Inflammatory macrophage treated with lipopolysaccharide for 1 hour (primary cell): ENCODE measurements around the gene FAM187B.
"Not testable (repeated sequence)": the region's sequence is repeated elsewhere in the genome, so short reads cannot be mapped to it uniquely, and the experiment has no call there.

Experiments
- DNase-seq, 2 donors: peaks; one replicate each; pipeline ENCODE4 v3.0.0-alpha.2; 2020 to 2022

The FAM187B gene

DNA sequence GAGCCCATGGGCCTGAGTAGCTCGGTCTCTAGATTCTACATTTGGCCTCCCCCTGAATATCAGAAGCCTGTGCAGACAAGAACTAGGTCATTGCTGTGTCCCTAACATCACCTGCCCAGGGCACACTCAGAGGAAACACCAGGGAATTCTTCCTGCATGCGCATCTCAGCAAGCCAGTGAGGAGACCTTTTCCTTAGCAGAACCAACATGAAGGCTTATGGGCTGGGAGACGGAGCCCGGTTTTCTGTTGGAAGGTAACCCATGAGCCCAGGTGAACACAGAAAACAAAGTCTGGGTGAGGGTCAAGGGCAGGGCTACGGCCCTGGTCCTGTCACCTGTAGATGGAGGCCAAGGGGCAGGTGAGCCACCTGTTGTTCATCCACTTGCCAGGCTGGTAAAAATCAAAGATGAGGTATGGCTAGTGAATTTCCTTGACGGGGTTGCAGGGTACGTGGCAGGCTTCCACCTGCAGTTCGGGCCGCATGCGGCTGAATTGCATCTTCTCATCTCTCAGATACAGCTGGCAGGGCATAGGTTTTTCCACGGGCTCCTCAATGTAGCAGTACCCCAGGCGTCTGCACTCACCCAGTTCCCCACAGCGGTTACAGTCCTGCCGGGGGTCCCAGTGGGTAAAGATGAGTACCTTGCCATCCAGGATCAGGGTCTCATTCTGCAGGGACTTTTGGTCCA, 3.6 kb upstream of the FAM187B start:
- DNase-seq: no peak

GRCh38 chr19:35229601-35230000, 1.1 kb upstream of the FAM187B start:
- DNase-seq: no peak

DNA sequence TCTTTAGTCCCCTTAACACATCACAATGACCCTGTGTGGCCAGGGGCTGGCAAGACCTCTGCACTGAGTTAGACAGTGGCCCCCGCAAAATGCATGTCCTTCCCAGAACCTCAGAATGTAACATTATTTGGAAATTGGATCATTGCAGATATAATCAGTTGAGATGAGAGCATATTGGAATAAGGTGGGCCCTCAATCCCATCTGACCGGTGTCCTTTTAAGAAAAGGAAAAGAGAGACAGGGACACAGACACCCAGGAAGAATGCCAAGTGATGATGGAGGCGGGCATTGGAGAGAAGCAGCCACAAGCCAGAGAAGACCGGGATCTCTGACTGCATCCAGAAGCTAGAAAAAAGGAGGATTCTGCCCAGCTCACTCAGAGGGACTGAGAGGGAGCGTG, 1.8 kb downstream of the FAM187B start:
- DNase-seq: no peak

GRCh38 chr19:35225951-35226350, 2.6 kb downstream of the FAM187B start:
- no peak for DNase-seq

DNA sequence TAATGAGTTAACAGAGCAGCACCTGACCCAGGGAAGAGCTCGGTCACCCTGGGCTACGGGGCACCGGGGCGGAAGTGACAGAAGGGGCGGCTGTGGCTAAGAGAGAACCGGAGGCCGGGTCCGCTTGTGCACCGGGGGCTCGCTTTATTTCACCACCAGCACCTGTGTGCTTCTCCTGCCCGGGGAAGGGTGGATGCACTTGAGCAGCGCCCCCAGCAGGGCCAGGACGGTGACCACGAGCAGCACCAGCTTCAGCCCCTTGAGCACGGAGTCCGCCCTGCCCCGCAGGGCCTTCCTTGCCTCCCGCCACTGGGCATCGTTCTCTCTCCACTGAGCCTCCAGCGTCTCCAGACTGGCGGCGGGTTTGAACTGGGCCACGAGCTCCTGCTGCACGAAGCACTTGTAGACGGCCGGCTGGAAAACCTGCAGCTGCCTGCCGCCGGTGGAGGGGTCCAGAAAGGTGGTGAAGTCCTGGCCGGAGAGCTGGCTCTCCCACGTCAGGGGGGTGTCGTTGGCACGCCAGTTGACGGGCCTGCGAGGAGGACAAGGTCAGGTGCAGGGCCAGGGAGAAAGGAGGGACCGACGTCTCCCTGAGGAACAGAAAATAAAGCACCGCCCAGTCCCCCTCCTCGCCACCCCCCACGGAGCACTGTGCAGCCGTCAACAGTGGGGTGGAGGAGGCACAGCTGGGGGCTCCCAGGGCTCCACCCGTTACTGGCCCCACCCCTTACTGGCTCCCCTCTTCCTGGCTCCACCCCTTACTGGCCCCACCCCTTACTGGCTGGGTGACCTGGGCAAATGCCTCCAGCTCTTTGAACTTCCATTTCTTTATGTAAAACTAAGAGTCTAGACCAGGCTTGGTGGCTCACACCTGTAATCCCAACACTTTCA, 3.6 kb downstream of the FAM187B start:
- DNase-seq: no peak

- DNase-seq: no peak
Measured at GRCh38 chr19:35223862-35224505, 4.6 kb downstream of the FAM187B start.

- DNase-seq: peak; percentile 72 to 86
Measured at GRCh38 chr19:35223084-35223790, 5.3 kb downstream of the FAM187B start.

- DNase-seq: peak; percentile 33 to 75
Measured at GRCh38 chr19:35222373-35223015, 6.0 kb downstream of the FAM187B start.

- not testable (repeated sequence) for DNase-seq
Measured at GRCh38 chr19:35220973-35221590, 7.5 kb downstream of the FAM187B start.

DNA sequence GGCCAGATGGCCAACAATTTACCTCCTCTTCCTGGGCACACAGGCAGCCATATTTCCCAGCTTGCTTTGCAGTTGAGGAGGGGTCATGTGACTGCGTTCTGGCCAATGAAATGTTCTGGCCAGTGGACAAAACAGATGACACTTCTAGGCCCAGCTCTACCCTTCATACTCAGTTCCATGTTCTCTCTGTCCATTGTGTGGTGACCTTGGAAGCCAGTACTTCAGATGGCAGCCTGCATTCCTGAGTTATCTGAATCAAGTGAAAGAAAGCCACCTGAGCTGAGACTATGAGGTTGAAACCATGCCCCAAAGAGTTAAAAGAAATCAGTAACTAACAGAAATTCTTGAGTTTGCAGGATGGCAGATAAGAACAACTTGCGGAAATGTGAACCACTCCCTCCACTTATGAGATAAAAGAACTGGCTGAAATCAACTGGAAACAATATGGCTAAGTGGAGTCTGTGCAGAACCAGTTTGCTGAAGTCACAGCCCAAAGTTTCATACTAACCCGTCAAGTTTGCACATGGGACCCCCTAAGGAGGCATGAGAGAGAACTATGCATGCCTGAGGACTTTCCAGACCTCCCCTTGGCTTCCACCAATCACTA, 8.1 kb downstream of the FAM187B start:
- no peak for DNase-seq

DNA sequence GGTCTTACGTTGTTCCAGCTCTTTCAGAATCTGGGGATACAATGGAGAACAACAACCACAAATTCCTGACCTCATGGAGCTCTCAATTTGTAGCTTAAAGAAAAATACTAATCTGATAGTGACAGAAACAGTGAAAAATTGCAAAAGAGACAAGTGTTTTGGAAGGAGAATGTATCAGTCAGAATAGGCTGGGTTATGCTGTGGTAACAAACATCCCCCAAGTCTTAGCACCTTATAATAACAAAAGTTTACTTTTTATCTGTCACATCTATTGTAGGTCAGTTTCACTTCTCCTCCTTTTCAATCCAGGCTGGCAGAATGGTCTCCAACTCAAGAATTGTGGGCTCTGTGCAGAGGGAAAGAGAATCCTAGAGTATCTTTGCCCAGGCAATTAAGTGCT, 9.5 kb downstream of the FAM187B start:
- no peak for DNase-seq

GRCh38 chr19:35217649-35217990, 10.9 kb downstream of the FAM187B start:
- peak in 1 of 2 donors; percentile 57 for DNase-seq

DNA sequence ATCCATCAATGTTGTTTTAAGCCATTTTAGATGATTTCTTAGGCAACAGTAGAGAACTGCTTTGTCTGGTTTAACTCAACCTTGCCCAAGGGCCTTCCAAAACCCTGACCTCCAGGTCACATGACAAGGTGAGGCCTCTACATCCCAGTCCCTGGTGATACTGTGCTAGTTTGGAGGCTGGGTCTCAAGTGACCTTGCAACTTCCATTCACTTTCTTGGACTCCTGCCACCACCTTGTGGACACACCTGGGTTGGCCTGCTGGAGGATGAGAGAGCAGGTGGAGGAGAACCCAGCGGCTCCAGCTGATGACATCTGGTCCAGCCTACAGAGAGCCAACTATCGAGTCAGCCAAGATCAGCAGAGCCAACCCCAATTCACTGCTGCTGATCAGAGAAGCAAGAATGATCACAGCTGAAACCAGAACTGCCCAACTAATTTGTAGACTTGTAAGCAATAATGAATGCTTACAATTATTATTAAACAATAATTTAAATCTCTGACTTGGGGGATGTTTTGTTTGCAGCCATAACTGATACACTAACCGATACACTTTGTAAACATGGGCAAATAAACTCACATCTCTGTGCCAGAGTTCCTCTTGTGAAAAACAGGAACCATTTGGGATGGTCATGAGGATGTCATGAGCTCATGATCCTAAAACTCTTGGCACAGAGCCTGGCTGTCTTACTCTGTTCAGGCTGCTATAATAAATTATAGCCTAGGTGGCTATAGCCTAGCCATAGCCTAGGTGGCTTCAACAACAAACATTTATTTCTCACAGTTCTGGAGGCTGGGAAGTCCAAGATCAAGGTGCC, 11.5 kb downstream of the FAM187B start:
- peak; percentile 86 to 93 for DNase-seq

DNA sequence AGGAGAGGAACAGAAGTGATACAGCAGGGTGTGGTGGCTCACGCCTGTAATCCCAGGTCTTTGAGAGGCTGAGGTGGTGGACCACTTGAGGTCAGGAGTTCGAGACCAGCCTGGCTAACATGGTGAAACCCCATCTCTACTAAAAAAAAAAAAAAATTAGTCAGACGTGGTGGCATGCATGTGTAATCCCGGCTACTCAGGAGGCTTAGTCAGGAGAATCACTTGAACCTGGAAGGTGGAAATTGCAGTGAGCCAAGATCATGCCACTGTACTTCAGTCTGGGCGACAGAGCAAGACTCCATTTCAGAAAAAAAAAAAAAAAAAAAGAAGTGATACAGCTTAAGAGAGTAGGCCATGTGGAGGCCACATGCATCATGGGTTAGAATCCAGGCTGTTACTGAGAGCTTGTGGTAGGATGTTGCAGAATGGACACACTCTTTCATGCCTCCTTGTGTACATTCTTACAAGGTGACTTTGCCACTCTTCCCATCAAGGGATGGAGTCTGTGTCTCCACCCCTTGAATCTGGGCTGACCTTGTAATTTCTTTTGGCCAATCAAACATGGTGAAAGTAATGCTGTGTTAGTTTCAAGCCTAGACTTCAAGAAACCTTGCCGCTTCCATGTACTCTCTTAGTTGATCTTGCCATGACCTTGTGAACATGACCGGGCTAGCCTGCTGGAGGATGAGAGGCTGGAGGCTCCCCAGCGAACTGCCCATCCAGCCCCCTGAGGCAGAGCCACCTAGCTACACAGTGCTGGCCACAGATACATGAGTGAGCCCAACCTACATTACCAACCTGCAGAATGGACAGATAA, 12.3 kb downstream of the FAM187B start:
- DNase-seq: no peak

DNA sequence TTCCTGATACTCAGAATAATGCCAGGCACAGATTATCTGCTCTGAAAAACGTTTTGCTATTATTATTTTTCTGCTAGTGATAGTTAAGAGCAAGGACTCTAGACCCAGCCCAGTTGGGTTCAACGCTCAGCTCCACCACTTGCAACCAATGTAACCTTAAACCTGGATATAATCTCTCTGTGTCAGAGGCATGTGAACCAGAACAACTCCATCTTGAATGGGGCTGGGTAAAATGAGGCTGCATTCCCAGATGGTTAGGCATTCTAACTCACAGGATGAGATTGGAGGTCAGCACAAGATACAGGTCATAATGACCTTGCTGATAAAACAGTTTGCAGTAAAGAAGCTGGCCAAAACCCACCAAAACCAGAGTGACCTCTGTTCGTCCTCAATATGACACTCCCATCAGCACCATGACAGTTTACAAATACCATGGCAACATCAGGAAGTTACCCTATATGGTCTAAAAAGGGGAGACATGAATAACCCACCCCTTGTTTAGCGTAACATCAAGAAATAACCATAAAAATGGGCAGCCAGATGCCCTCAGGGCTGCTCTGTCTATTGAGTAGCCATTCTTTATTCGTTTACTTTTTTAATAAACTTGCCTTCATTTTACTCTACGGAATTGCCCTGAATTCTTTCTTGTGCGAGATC, 13.6 kb downstream of the FAM187B start:
- no peak for DNase-seq

DNA sequence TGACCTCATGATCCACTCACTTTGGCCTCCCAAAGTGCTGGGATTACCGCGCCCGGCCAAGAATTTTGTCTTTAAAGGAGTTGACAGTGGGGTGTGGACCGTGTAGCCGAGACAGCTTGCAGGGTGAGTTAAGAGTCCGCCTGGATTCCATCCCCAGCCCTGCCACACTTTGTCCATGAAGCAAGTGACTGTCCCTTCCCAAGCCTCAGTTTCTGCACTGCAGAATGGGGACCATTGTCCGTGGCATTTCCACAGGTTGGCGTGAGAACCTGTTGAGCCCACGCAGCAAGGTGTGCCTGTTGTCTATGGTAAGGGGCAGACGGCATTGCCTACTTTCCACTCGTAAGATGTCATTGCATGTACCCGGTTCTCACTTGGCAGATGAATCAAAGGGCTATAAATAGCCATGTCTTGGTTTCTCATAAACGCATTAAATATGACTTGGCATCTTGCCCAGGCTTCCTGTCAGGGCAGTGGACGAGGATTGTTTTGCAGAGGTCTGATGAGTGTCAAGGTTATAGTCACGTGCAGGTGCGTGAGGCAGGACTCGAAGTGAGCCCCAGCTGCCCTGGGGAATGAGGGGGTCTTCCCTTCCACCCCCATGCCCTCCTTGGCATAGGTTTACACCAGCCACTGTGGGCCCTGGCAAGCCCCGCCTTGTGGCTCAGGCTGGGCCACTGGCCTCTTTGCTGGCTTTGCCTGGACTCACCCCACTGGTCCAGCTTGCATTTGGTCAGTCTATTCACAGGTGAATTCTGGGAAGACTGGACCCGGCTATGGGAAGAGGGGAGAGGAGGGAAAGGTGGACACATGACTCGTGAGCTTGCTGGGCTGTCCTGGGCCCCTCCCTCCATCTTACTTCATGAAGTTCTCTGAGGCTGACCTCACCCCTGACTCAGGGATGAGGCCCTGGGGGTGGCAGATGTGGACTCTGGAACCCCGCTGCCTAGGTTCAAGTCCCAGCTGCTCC, 14.6 kb downstream of the FAM187B start:
- peak; percentile 89 for DNase-seq

- no peak for DNase-seq
Measured at GRCh38 chr19:35212241-35212640, 16.3 kb downstream of the FAM187B start.
